ENCODE measurements around the gene ARL14. TPM values are rescaled to one million over a fixed set of nuclear protein-coding genes. Genes with fewer than 3 reads are reported as not detected.
"Not testable (repeated sequence)": the region's sequence is repeated elsewhere in the genome, so short reads cannot be mapped to it uniquely, and the experiment has no call there.

Gene ARL14
- total RNA-seq, 2 experiments from 2014 or later: not detected

- intact Hi-C loops (cut with micrococcal nuclease): no loop called here
- Mint-ChIP-seq H3K27me3 (peaks cover 15% of the 10 kb centered on the region), H3K4me3 (no peak overlapping the region), H3K9me3 (no peaks in the 10 kb centered on the region), H3K27ac (no peak overlapping the region), H3K4me1 (ENCODE audit: low read depth) (no peaks in the 10 kb centered on the region), H3K36me3 (ENCODE audit: low read depth) (no peaks in the 10 kb centered on the region)
- TF ChIP-seq, protein P1, sequence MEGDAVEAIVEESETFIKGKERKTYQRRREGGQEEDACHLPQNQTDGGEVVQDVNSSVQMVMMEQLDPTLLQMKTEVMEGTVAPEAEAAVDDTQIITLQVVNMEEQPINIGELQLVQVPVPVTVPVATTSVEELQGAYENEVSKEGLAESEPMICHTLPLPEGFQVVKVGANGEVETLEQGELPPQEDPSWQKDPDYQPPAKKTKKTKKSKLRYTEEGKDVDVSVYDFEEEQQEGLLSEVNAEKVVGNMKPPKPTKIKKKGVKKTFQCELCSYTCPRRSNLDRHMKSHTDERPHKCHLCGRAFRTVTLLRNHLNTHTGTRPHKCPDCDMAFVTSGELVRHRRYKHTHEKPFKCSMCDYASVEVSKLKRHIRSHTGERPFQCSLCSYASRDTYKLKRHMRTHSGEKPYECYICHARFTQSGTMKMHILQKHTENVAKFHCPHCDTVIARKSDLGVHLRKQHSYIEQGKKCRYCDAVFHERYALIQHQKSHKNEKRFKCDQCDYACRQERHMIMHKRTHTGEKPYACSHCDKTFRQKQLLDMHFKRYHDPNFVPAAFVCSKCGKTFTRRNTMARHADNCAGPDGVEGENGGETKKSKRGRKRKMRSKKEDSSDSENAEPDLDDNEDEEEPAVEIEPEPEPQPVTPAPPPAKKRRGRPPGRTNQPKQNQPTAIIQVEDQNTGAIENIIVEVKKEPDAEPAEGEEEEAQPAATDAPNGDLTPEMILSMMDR (IDR thresholded peaks at IDR 0.05): no peak
- POLR2A ChIA-PET: no interaction called here
- CTCF ChIA-PET: interaction anchor here (1.1 to 2.5 kb wide), 5 partner anchors 12 to 234 kb away, joined by 3 to 14 read pairs (median 8); no protein-coding TSS in a partner anchor
- ATAC-seq: no peak
- DNase-seq: no peak
These were observed 32.7 kb downstream of the ARL14 start for GRCh38 chr3:160709477-160710182.

DNA sequence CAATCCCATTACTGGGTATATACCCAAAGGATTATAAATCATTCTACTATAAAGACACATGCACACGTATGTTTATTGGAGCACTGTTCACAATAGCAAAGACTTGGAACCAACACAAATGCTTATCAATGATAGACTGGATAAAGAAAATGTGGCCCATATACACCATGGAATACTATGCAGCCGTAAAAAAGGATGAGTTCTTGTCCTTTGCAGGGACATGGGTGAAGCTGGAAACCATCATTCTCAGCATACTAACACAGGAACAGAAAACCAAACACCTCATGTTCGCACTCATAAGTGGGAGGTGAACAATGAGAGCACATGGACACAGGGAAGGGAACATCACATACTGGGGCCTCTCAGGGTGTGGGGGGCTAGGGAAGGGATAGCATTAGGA lies 36.2 kb downstream of the ARL14 start:
- ATAC-seq; H3K4me3 Mint-ChIP-seq; intact Hi-C loops (cut with micrococcal nuclease); POLR2A ChIA-PET; H3K27me3 Mint-ChIP-seq; H3K4me1 Mint-ChIP-seq (ENCODE audit: low read depth); DNase-seq; H3K27ac Mint-ChIP-seq; H3K36me3 Mint-ChIP-seq (ENCODE audit: low read depth); H3K9me3 Mint-ChIP-seq: not testable (repeated sequence)
- CTCF ChIA-PET: interaction anchor here (0.7 to 2.3 kb wide), 2 partner anchors 228 to 230 kb away, joined by 3 to 10 read pairs; no protein-coding TSS in a partner anchor

DNA sequence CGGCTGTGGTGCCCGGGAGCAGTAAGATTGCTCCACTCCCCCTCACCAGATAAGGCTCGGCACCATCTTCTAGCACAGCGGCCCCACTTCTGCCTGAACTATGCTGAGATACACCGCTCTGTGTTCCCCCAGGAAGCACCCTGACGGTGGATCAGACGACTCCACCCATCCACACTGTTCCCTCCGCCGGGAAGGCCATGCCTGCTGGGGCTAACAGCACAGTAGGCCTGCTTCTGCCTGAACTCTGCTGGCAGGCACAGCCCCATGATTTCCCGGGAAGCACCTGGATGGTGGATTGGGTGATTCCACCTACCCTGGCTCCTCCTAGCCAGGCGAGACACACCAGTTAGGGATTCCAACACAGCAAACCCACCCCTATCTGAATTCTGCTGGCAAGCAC lies 42.8 kb downstream of the ARL14 start:
- ATAC-seq (no peak), DNase-seq (no peak)
- TF ChIP-seq, protein P1 (IDR thresholded peaks at IDR 0.05): no peak
- H3K36me3 Mint-ChIP-seq (ENCODE audit: low read depth): no peaks in the 10 kb centered on the region
- ChIA-PET CTCF (no interaction called here), POLR2A (no interaction called here)
- no peaks in the 10 kb centered on the region for H3K9me3 Mint-ChIP-seq
- no peak overlapping the region for H3K4me3 Mint-ChIP-seq
- H3K4me1 Mint-ChIP-seq (ENCODE audit: low read depth): no peaks in the 10 kb centered on the region
- H3K27ac Mint-ChIP-seq: no peak overlapping the region
- intact Hi-C loops (cut with micrococcal nuclease): no loop called here
- H3K27me3 Mint-ChIP-seq: peaks cover 9% of the 10 kb centered on the region

- H3K4me1 Mint-ChIP-seq (ENCODE audit: low read depth): no peaks in the 10 kb centered on the region
- POLR2A ChIA-PET: no interaction called here
- ATAC-seq (no peak), DNase-seq (no peak)
- TF ChIP-seq, protein P1 (IDR thresholded peaks at IDR 0.05): no peak
- H3K27ac Mint-ChIP-seq: no peak overlapping the region
- intact Hi-C loops (cut with micrococcal nuclease): no loop called here
- no peaks in the 10 kb centered on the region for H3K36me3 Mint-ChIP-seq (ENCODE audit: low read depth)
- H3K27me3 Mint-ChIP-seq: peaks cover 9% of the 10 kb centered on the region
- H3K4me3 Mint-ChIP-seq: no peak overlapping the region
- no peaks in the 10 kb centered on the region for H3K9me3 Mint-ChIP-seq
- CTCF ChIA-PET: interaction anchor here (1.1 to 2.0 kb wide), 2 partner anchors 29 to 221 kb away, joined by 4 read pairs; no protein-coding TSS in a partner anchor
These were observed 43.3 kb downstream of the ARL14 start for GRCh38 chr3:160720123-160720746.

DNA sequence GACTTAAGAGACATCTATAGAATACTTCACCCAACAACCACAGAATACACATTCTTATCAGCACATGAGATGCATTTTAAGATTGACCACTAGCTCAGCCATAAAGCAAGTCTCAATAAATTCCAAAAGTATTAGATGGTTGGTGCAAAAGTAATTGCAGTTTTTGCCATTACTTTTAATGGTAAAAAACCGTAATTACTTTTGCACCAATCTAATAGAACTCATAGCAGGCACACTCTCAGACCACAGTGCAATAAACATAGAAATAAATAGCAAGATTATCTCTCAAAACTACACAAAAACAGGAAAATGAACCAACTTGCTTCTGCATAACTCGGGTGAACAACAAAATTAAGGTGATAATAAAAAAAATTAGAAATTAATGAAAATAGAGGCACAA lies 45.4 kb downstream of the ARL14 start:
- no peaks in the 10 kb centered on the region for H3K4me1 Mint-ChIP-seq (ENCODE audit: low read depth)
- TF ChIP-seq, protein P1 (IDR thresholded peaks at IDR 0.05): no peak
- POLR2A ChIA-PET: no interaction called here
- intact Hi-C loops (cut with micrococcal nuclease): no loop called here
- peaks cover 9% of the 10 kb centered on the region for H3K27me3 Mint-ChIP-seq
- H3K36me3 Mint-ChIP-seq (ENCODE audit: low read depth): no peaks in the 10 kb centered on the region
- CTCF ChIA-PET: no interaction called here
- ATAC-seq: no peak
- H3K4me3 Mint-ChIP-seq: no peak overlapping the region
- no peak overlapping the region for H3K27ac Mint-ChIP-seq
- no peak for DNase-seq
- H3K9me3 Mint-ChIP-seq: no peaks in the 10 kb centered on the region
